Stimulated activated CD8-positive, alpha-beta memory T cell treated with anti-CD3 and anti-CD28 coated beads, Interleukin-12 subunit alpha, Interleukin-12 subunit beta, amount 100 ng/mL, for 1 hour (primary cell): Measurements from ENCODE around the gene NTM.

ENCODE experiments used
- DNase-seq: peaks from one replicate; pipeline ENCODE4 v3.0.0-alpha.2; 2020; ENCODE audit warnings: low read depth

Gene NTM

GRCh38 chr11:132217856-132218255, 847.4 kb downstream of the NTM start:
- no peak for DNase-seq

GRCh38 chr11:132220474-132220873, 850.1 kb downstream of the NTM start:
- no peak for DNase-seq

- no peak for DNase-seq
Observed at GRCh38 chr11:132222345-132222744, 851.9 kb downstream of the NTM start.

- no peak for DNase-seq
Observed at GRCh38 chr11:132226522-132226921, 856.1 kb downstream of the NTM start.

GRCh38 chr11:132228746-132229325, 858.4 kb downstream of the NTM start:
- DNase-seq = no peak

GRCh38 chr11:132231656-132232347, 861.4 kb downstream of the NTM start:
- no peak for DNase-seq

GRCh38 chr11:132234878-132235277, 864.5 kb downstream of the NTM start:
- DNase-seq = no peak

- no peak for DNase-seq
Observed at GRCh38 chr11:132237781-132238180, 867.4 kb downstream of the NTM start.

GRCh38 chr11:132238331-132238866, 868.0 kb downstream of the NTM start:
- no peak for DNase-seq

- DNase-seq = no peak
Observed at GRCh38 chr11:132240374-132240773, 870.0 kb downstream of the NTM start.

GRCh38 chr11:132242632-132243031, 872.2 kb downstream of the NTM start:
- no peak for DNase-seq

GRCh38 chr11:132244846-132245245, 874.4 kb downstream of the NTM start:
- DNase-seq = no peak

GRCh38 chr11:132245403-132246385, 875.3 kb downstream of the NTM start:
- DNase-seq = no peak

- DNase-seq = no peak
Observed at GRCh38 chr11:132248580-132248979, 878.2 kb downstream of the NTM start.

GRCh38 chr11:132249256-132249655, 878.8 kb downstream of the NTM start:
- no peak for DNase-seq

GRCh38 chr11:132251061-132251460, 880.6 kb downstream of the NTM start:
- no peak for DNase-seq

GRCh38 chr11:132253469-132254264, 883.3 kb downstream of the NTM start:
- DNase-seq = no peak

GRCh38 chr11:132254906-132255305, 884.5 kb downstream of the NTM start:
- no peak for DNase-seq

GRCh38 chr11:132256528-132257279, 886.3 kb downstream of the NTM start:
- no peak for DNase-seq

GRCh38 chr11:132257871-132258270, 887.5 kb downstream of the NTM start:
- DNase-seq = no peak

GRCh38 chr11:132258875-132259274, 888.5 kb downstream of the NTM start:
- no peak for DNase-seq
